ENCODE data around the gene FLNB.

FLNB gene

DNA sequence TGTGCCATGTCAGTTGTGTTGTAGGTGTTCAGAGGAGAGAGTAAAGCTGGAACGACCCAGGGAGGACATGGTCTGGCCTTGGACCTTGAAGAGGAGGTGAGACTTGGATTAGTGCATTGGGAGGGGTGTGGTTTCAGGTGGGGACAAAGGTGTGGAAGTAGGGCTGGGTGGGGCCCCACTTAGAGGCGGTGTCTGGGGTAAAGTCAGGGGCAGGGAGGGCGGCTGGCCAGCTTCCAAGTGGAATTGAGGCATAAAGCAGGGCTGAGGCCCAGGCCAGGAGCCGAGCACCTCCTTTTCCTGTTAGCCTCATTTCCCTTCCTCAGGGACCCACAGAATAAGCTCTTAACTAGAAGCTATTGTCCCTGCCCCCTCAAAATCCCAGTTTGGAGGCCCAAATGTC, 36.2 kb upstream of the FLNB start:
- Mint-ChIP-seq H3K4me1 (peaks cover 20% of the 10 kb centered on the region), H3K36me3 (no peaks in the 10 kb centered on the region), H3K9me3 (no peaks in the 10 kb centered on the region), H3K27me3 (peaks cover 12% of the 10 kb centered on the region), H3K27ac (no peak overlapping the region), H3K4me3 (no peak overlapping the region)
- CTCF ChIA-PET, result interaction anchor here (0.9 kb wide), 1 partner anchor 195 kb away, joined by 3 read pairs; no protein-coding TSS in a partner anchor
- no peak for DNase-seq

DNA sequence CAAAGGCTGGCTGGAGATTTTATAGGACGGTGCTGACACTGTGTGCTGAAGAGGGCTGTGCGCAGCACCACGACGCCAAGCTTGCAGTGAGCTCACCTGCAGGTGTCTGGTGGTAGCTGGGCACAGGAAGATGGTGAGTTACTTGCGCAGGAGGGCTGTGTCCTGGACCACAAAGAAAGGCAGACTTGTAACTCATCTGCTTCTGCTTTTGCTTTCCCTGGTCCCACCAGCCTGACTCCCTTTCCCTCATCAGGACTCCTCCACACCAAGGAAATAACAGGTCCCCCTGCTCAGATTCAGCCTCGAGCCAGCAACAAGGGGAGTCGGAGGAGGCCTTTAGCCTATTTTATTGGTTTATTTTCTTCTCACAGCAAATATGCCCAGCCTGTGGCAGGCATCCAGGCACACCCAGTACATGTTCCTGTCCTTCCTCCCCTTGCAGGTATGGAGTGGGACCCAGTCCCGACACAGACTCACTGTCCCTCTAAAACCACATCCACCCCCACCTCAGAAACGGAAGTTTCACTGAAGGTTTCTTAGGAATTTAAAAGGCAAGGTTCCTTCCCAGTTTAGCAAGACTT, 35.6 kb upstream of the FLNB start:
- Mint-ChIP-seq H3K36me3 (no peaks in the 10 kb centered on the region), H3K9me3 (no peaks in the 10 kb centered on the region), H3K27me3 (peaks cover 12% of the 10 kb centered on the region), H3K4me3 (no peak overlapping the region), H3K27ac (no peak overlapping the region), H3K4me1 (peaks cover 13% of the 10 kb centered on the region)
- DNase-seq, result no peak
- CTCF ChIA-PET, result interaction anchor here (0.9 kb wide), 1 partner anchor 195 kb away, joined by 3 read pairs; no protein-coding TSS in a partner anchor

GRCh38 chr3:57973715-57974477, 34.3 kb upstream of the FLNB start:
- H3K4me3 Mint-ChIP-seq, result no peak overlapping the region
- no peaks in the 10 kb centered on the region for H3K36me3 Mint-ChIP-seq
- peaks cover 6% of the 10 kb centered on the region for H3K4me1 Mint-ChIP-seq
- CTCF ChIA-PET, result interaction anchor here (0.5 to 1.6 kb wide), 2 partner anchors 11 to 351 kb away, joined by 3 to 5 read pairs; no protein-coding TSS in a partner anchor
- H3K9me3 Mint-ChIP-seq, result no peaks in the 10 kb centered on the region
- H3K27me3 Mint-ChIP-seq, result peaks cover 12% of the 10 kb centered on the region
- no peak for DNase-seq
- no peak overlapping the region for H3K27ac Mint-ChIP-seq

DNA sequence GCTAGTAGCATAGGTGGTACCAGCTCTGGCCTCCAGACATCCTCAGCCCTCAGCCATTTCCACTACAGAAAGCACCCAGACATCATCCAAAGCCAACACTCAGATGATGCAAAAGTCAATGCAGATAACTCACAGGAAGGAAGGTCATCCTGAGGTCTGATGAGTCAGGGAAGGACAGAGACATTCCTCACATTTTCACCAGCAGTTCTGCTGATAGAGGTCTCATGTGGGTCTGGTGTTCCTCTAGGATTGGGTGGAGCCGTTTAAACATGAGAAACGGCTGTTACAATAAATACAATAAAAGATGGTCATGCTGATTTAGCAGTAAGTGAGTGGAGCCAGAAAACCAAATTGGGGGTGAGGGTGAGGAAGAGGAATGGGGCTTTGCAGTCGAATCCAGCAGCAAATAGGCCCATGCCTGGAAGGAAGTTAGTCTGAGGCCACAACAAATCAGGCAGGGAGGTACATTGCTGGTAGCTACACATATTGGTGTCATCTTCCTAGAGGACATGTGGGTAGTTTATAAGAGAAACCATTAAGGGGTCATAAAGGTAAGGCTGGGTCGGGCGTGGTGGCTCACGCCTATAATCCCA, 33.3 kb upstream of the FLNB start:
- peaks cover 6% of the 10 kb centered on the region for H3K4me1 Mint-ChIP-seq
- CTCF ChIA-PET, result interaction anchor here (1.0 to 1.6 kb wide), 2 partner anchors 12 to 13 kb away, joined by 3 to 5 read pairs; no protein-coding TSS in a partner anchor
- H3K4me3 Mint-ChIP-seq, result no peak overlapping the region
- H3K9me3 Mint-ChIP-seq, result no peaks in the 10 kb centered on the region
- no peak for DNase-seq
- no peak overlapping the region for H3K27ac Mint-ChIP-seq
- H3K27me3 Mint-ChIP-seq, result peaks cover 10% of the 10 kb centered on the region
- no peaks in the 10 kb centered on the region for H3K36me3 Mint-ChIP-seq

GRCh38 chr3:57977818-57978235, 30.4 kb upstream of the FLNB start:
- CTCF ChIA-PET, result interaction anchor here (0.6 to 0.9 kb wide), 2 partner anchors 190 to 229 kb away, joined by 3 read pairs; no protein-coding TSS in a partner anchor
- peaks cover 3% of the 10 kb centered on the region for H3K27me3 Mint-ChIP-seq

GRCh38 chr3:57978316-57978715, 29.9 kb upstream of the FLNB start:
- Mint-ChIP-seq H3K9me3 (no peaks in the 10 kb centered on the region), H3K4me3 (no peak overlapping the region), H3K36me3 (no peaks in the 10 kb centered on the region), H3K4me1 (peaks cover 17% of the 10 kb centered on the region), H3K27me3 (no peaks in the 10 kb centered on the region), H3K27ac (no peak overlapping the region)
- DNase-seq, result no peak
- CTCF ChIA-PET, result interaction anchor here (0.6 to 0.9 kb wide), 2 partner anchors 189 to 229 kb away, joined by 3 read pairs; no protein-coding TSS in a partner anchor

More at GRCh38 chr3:57977818-57978235, 30.4 kb upstream of the FLNB start:
- Mint-ChIP-seq H3K9me3 (no peaks in the 10 kb centered on the region), H3K36me3 (no peaks in the 10 kb centered on the region), H3K27ac (no peak overlapping the region), H3K4me1 (peaks cover 13% of the 10 kb centered on the region), H3K4me3 (no peak overlapping the region)
- no peak for DNase-seq

- DNase-seq, result no peak
- Mint-ChIP-seq H3K27ac (no peak overlapping the region), H3K4me1 (peaks cover 30% of the 10 kb centered on the region), H3K9me3 (no peaks in the 10 kb centered on the region), H3K36me3 (no peaks in the 10 kb centered on the region), H3K4me3 (no peak overlapping the region), H3K27me3 (no peaks in the 10 kb centered on the region)
- CTCF ChIA-PET, result interaction anchor here (0.7 kb wide), 1 partner anchor 610 kb away, joined by 3 read pairs; no protein-coding TSS in a partner anchor
These were observed 27.8 kb upstream of the FLNB start for GRCh38 chr3:57980416-57980815.

DNA sequence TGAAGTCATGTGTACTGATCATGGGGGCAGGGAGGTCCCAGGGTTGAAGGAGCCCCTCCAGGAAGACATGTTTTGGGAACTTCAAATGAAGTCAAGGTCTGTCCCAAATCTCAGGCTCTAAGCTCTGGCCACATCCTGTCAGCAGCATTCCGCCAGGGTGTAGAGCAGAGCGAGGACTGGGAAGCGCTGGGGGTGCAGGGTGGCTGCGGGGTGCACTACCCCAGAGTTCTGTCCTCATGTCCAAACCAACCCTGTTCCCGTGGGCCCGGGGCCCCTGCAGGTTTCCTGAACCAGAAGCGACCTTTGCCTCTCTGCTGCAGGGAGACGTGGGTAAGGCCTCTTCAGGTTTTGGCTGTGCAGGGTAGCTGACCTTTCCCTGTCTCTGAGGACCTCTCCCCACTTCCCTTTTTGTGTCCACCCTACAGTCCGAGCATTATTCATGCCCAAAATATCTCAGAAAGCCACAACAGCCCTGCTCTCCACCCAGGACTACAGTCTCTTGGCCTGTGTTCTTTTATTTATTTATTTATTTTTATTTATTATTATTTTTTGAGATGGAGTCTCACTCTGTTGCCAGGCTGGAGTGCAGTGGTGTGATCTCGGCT, 26.6 kb upstream of the FLNB start:
- Mint-ChIP-seq H3K4me1 (peaks cover 30% of the 10 kb centered on the region), H3K27me3 (no peaks in the 10 kb centered on the region), H3K36me3 (no peaks in the 10 kb centered on the region), H3K27ac (no peak overlapping the region), H3K4me3 (no peak overlapping the region), H3K9me3 (no peaks in the 10 kb centered on the region)
- CTCF ChIA-PET, result no interaction called here
- no peak for DNase-seq

- no peaks in the 10 kb centered on the region for H3K36me3 Mint-ChIP-seq
- H3K4me1 Mint-ChIP-seq, result peaks cover 29% of the 10 kb centered on the region
- no peak overlapping the region for H3K4me3 Mint-ChIP-seq
- CTCF ChIA-PET, result no interaction called here
- no peak overlapping the region for H3K27ac Mint-ChIP-seq
- no peaks in the 10 kb centered on the region for H3K27me3 Mint-ChIP-seq
- DNase-seq, result no peak
- no peaks in the 10 kb centered on the region for H3K9me3 Mint-ChIP-seq
These were observed 25.5 kb upstream of the FLNB start for GRCh38 chr3:57982561-57983243.

- no peak overlapping the region for H3K4me3 Mint-ChIP-seq
- no peaks in the 10 kb centered on the region for H3K9me3 Mint-ChIP-seq
These were observed 24.3 kb upstream of the FLNB start for GRCh38 chr3:57983734-57984518.

GRCh38 chr3:57985176-57985983, 22.8 kb upstream of the FLNB start:
- Mint-ChIP-seq H3K27ac (no peak overlapping the region), H3K4me3 (no peak overlapping the region)
- CTCF ChIA-PET, result interaction anchor here (0.9 kb wide), 1 partner anchor 193 kb away, joined by 3 read pairs; no protein-coding TSS in a partner anchor

More at GRCh38 chr3:57983734-57984518, 24.3 kb upstream of the FLNB start:
- no peaks in the 10 kb centered on the region for H3K27me3 Mint-ChIP-seq
- CTCF ChIA-PET, result interaction anchor here (0.9 to 1.0 kb wide), 2 partner anchors 15 to 194 kb away, joined by 3 read pairs; no protein-coding TSS in a partner anchor
- H3K36me3 Mint-ChIP-seq, result no peaks in the 10 kb centered on the region
- peak; percentile 66 for DNase-seq
- H3K4me1 Mint-ChIP-seq, result peaks cover 25% of the 10 kb centered on the region
- peak overlapping the region; percentile 85 for H3K27ac Mint-ChIP-seq

DNA sequence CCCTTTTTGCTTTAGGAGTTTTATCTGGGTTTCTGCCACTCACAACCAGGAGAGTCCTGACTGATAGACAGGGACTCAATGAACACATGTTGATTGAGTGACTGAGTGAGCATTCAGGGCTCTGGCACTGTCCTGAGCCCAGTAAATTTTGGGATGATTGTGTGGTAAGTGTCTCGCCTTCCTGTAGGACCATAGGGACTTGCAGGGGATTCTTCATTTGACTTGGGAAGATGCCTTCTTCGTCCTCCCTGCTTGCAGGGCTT, 22.3 kb upstream of the FLNB start:
- peaks cover 22% of the 10 kb centered on the region for H3K4me1 Mint-ChIP-seq
- H3K9me3 Mint-ChIP-seq, result no peaks in the 10 kb centered on the region
- H3K27ac Mint-ChIP-seq, result no peak overlapping the region
- CTCF ChIA-PET, result no interaction called here
- DNase-seq, result no peak
- H3K27me3 Mint-ChIP-seq, result peaks cover 5% of the 10 kb centered on the region
- H3K36me3 Mint-ChIP-seq, result no peaks in the 10 kb centered on the region
- H3K4me3 Mint-ChIP-seq, result no peak overlapping the region

More at GRCh38 chr3:57985176-57985983, 22.8 kb upstream of the FLNB start:
- no peaks in the 10 kb centered on the region for H3K27me3 Mint-ChIP-seq
- DNase-seq, result no peak
- no peaks in the 10 kb centered on the region for H3K36me3 Mint-ChIP-seq
- no peaks in the 10 kb centered on the region for H3K9me3 Mint-ChIP-seq
- H3K4me1 Mint-ChIP-seq, result peaks cover 25% of the 10 kb centered on the region

Measured in activated naive CD4-positive, alpha-beta T cell treated with anti-CD3 and anti-CD28 coated beads, Interleukin-2, amount 10 ng/mL, durations not matched to agents 7 days and 5 days (primary cell).